Cardiac muscle cell (in vitro differentiated cells and primary cell): ENCODE data around the gene HMGCS2. TPM values are rescaled to one million over a fixed set of nuclear protein-coding genes. Genes with fewer than 3 reads are reported as not detected.
A peak's percentile ranks its signal among the peaks of the same experiment; 100 is the strongest.

Experiments used
- DNase-seq, 2 donors: peaks; one replicate each; pipeline versions ENCODE4 v3.0.0 to v3.0.0-alpha.2; 2010 to 2017; ENCODE audit warnings: low read depth in 1 of 2, low spot score in 1 of 2
- H3K27ac ChIP-seq: fragments of 200-600 bp; sonication (generic); 2 replicates; pipeline ENCODE4 v1.5.1; 2016
- H3K27me3 ChIP-seq: fragments of 200-600 bp; sonication (generic); 2 replicates; pipeline ENCODE4 v1.6.0; 2016; ENCODE audit warnings: control low read depth
- H3K36me3 ChIP-seq: fragments of 200-600 bp; sonication (generic); 2 replicates; pipeline ENCODE4 v1.5.1; 2016; ENCODE audit warnings: control low read depth
- H3K4me1 ChIP-seq: fragments of 200-600 bp; sonication (generic); 2 replicates; pipeline ENCODE4 v1.8.1; 2017; ENCODE audit warnings: low read depth, mild to moderate bottlenecking, mixed run types
- H3K4me3 ChIP-seq: fragments of 200-600 bp; sonication (generic); 2 replicates; pipeline ENCODE4 v1.5.1; 2016; ENCODE audit warnings: mild to moderate bottlenecking
- H3K9me3 ChIP-seq: fragments of 200-600 bp; sonication (generic); 2 replicates; pipeline ENCODE4 v1.5.1; 2017; ENCODE audit warnings: low read depth, mild to moderate bottlenecking, control low read depth
- polyA plus RNA-seq: library from polyadenylated mRNA; unstranded; fragments of >200 nt; fragmentation: Nextera tagmentation; extraction: Ambion mirVana; gene quantifications from 2 replicates; pipeline ENCODE4 v1.2.1, GENCODE V29; 2016
- total RNA-seq: library from RNA; depleted of rRNA; stranded (reverse); fragments of >200 nt; gene quantifications from 2 replicates; pipeline ENCODE4 v1.2.3, GENCODE V29; 2016
- TF ChIP-seq, protein P1 (sequence below): IDR thresholded peaks from 2 replicates; pipeline ENCODE4 v1.5.1; 2012; ENCODE audit warnings: low read depth, mild to moderate bottlenecking, low read length

The HMGCS2 gene
- total and polyA plus RNA-seq, 2 experiments from 2014 or later, result 0.15 TPM; not detected in 1

DNA sequence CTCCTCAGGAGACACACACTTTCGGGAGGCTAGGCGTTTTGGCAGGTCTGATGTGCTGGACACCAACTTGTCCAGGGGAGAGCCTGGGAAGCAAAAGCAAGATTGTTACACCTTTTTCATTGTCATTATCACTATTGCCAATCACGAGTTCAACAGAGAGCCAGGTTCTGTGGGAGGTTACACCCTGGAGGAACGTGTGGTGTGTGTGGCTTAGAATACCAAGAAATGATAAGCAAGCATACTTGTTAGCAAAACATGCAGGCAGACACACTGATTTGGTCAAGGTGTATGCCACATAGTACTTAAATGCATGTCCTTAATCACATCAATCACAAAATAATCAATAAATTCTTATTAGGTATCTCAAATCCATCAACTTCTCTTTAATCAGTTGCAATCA, 16.1 kb downstream of the HMGCS2 start:
- TF ChIP-seq, protein P1, sequence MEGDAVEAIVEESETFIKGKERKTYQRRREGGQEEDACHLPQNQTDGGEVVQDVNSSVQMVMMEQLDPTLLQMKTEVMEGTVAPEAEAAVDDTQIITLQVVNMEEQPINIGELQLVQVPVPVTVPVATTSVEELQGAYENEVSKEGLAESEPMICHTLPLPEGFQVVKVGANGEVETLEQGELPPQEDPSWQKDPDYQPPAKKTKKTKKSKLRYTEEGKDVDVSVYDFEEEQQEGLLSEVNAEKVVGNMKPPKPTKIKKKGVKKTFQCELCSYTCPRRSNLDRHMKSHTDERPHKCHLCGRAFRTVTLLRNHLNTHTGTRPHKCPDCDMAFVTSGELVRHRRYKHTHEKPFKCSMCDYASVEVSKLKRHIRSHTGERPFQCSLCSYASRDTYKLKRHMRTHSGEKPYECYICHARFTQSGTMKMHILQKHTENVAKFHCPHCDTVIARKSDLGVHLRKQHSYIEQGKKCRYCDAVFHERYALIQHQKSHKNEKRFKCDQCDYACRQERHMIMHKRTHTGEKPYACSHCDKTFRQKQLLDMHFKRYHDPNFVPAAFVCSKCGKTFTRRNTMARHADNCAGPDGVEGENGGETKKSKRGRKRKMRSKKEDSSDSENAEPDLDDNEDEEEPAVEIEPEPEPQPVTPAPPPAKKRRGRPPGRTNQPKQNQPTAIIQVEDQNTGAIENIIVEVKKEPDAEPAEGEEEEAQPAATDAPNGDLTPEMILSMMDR, result no peak
- H3K36me3 ChIP-seq, result no peaks in the 10 kb centered on the region

DNA sequence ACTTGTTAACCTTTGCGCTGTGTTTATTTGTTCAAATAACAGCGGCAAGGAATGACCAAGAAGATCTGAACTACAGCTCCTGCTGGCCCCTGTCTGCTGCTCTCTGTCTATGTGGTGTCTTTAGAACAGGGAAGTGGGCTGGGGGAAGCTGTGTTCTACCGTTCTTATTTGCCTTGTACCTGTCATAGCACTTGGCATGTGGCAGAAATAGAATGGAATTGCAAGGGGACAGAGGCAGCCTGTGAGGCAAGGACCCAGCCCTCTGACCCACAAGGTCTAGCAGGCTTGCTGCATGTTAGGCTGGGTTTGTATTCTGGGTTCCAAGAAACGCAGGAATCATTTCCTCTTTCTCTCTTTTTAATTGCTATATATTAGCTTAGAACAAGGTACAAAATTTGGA, 20.7 kb downstream of the HMGCS2 start:
- Histone ChIP-seq H3K4me1 (peaks cover 12% of the 10 kb centered on the region), H3K36me3 (no peaks in the 10 kb centered on the region), H3K4me3 (no peak overlapping the region), H3K9me3 (no peaks in the 10 kb centered on the region), H3K27me3 (no peaks in the 10 kb centered on the region), H3K27ac (no peak overlapping the region)
- TF ChIP-seq, protein P1, result no peak
- peak in 1 of 2 donors; percentile 23 for DNase-seq

More for the DNA sequence above, 16.1 kb downstream of the HMGCS2 start:
- H3K4me1 ChIP-seq, result peaks cover 7% of the 10 kb centered on the region
- no peak for DNase-seq
- no peak overlapping the region for H3K27ac ChIP-seq
- H3K4me3 ChIP-seq, result no peak overlapping the region
- H3K27me3 ChIP-seq, result no peaks in the 10 kb centered on the region
- H3K9me3 ChIP-seq, result no peaks in the 10 kb centered on the region

DNA sequence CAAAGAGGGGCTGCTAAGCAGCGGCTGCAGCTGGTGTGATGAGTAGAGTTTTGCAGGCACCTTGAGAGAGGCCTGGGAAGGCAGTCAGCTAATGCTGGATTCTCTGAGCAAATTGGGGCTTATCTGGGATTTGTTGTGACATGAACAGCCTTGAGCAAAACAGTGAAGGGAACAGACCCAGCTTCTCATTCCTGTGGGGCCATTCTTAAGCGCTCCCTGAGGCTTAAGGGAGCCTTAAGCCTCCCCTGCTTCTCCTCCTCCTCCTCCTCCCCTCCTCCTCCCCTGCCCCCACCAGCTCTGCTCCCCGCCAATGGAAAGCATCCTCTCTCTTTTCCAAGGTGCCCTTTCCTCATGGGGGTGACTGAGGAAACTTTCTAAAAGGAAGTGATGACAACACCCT, 21.3 kb downstream of the HMGCS2 start:
- peak in 1 of 2 donors; percentile 25 for DNase-seq
- H3K27ac ChIP-seq, result no peak overlapping the region

DNA sequence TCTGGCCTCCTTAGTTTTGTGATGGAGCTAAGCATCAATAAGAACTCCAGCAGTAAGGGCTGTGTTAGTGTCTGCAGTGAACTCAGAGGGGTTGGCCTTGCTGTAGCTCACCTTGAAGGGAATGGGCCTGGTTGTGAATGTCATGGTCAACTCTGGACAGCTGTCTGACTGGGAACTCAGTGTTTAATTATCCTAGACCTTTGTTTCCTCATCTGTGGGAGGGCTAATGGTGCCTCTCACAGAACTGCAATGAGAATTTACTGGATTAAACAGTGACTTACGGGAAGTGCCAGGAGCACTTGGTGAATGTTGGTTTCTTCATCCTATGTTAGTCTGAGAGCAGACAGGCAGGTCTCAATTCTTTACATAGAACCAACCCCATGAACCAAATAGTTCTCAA, 23.7 kb downstream of the HMGCS2 start:
- no peak overlapping the region for H3K4me3 ChIP-seq
- no peaks in the 10 kb centered on the region for H3K27me3 ChIP-seq
- DNase-seq, result no peak
- H3K36me3 ChIP-seq, result no peaks in the 10 kb centered on the region
- H3K9me3 ChIP-seq, result no peaks in the 10 kb centered on the region
- peaks cover 12% of the 10 kb centered on the region for H3K4me1 ChIP-seq
- TF ChIP-seq, protein P1, result no peak
- H3K27ac ChIP-seq, result no peak overlapping the region

More for the DNA sequence above, 21.3 kb downstream of the HMGCS2 start:
- TF ChIP-seq, protein P1, result no peak
- H3K27me3 ChIP-seq, result no peaks in the 10 kb centered on the region
- H3K9me3 ChIP-seq, result no peaks in the 10 kb centered on the region
- H3K4me1 ChIP-seq, result peaks cover 12% of the 10 kb centered on the region
- H3K4me3 ChIP-seq, result no peak overlapping the region
- H3K36me3 ChIP-seq, result no peaks in the 10 kb centered on the region

DNA sequence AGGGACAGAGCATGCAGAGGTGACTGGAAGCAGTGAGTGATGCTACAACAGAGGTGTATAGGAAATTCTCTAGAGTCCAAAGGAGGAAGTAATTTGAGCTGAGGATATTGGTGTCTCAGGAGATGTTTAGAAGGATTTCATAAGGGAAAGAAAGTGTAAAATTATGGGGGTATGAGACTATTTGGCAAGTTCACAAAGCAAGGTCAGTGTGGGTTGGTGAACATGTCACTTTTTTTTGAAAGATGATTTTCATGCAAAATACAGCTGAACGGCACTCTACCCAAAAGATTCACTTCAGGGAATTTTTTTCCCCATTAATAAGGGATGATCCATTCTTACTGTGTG, 24.1 kb downstream of the HMGCS2 start:
- Histone ChIP-seq H3K27ac (no peak overlapping the region), H3K9me3 (no peaks in the 10 kb centered on the region), H3K4me3 (no peak overlapping the region), H3K36me3 (no peaks in the 10 kb centered on the region), H3K4me1 (peaks cover 12% of the 10 kb centered on the region), H3K27me3 (no peaks in the 10 kb centered on the region)
- no peak for DNase-seq
- TF ChIP-seq, protein P1, result no peak
